SIG-M5 treated with dmso at 0.1 percent for 504 hours (cell line): Measurements from ENCODE around the gene GLI1.
A peak's percentile ranks its signal among the peaks of the same experiment; 100 is the strongest.
"Not testable (repeated sequence)": the region's sequence is repeated elsewhere in the genome, so short reads cannot be mapped to it uniquely, and the experiment has no call there.

Source experiments
- DNase-seq: peaks from one replicate; lab custom pipeline; 2025; ENCODE audit not compliant: unreplicated experiment; lab: John Stamatoyannopoulos, UW

The GLI1 gene

DNA sequence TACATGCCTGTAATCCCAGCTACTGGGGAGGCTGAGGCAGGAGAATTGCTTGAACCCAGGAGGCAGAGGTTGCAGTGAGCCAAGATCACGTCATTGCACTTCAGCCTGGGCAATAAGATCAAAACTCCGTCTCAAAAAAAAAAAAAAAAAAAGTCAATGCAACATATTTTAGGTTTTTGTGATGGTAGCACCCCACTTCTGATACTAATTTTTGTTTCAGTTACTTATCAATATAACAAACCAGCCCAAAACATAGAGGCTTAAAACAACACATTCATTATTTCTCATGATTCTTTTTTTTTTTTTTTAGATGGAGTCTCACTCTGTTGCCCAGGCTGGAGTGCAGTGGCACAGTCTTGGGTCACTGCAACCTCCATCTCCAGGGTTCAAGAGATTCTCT, 18.2 kb upstream of the GLI1 start:
- not testable (repeated sequence) for DNase-seq

DNA sequence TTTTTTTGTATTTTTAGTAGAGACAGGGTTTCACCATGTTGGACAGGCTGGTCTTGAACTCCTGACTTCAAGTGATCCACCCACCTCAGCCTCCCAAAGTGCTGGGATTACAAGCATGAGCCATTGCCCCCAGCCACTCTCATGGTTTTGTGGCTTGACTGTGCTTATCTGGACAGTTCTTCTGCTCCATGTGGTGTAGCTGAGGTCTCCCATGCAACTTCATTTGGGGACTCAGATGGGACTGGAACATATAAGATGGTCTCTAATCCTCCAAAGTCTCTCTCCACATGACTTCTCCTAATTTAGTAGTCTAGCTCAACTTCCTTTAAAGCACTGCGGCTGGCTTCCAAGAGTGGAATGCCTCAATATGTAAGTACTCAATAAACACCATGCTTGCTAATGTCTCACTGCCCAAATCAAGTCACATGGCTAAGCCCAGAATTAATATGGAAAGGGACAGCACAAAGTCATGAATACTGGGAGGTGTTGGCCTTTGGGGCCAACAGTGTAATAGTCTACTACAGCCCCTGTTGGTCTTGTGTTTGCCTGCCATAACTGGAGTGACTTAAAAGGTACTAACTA, 17.6 kb upstream of the GLI1 start:
- DNase-seq: no peak

DNA sequence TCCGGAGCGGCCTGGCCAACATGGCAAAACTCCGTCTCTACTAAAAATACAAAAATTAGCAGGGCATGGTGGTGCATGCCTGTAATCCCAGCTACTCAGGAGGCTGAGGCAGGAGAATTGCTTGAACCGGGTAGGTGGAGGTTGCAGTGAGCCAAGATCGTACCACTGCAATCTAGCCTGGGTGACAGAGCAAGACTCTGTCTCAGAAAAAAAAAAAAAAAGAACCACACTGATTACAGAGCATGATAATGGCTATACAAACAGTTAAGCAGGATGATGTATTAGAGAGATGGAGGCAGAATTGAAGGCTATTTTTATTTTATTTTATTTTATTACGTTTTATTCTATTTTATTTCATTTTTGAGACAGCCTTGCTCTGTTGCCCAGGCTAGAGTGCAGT, 15.2 kb upstream of the GLI1 start:
- DNase-seq: not testable (repeated sequence)

DNA sequence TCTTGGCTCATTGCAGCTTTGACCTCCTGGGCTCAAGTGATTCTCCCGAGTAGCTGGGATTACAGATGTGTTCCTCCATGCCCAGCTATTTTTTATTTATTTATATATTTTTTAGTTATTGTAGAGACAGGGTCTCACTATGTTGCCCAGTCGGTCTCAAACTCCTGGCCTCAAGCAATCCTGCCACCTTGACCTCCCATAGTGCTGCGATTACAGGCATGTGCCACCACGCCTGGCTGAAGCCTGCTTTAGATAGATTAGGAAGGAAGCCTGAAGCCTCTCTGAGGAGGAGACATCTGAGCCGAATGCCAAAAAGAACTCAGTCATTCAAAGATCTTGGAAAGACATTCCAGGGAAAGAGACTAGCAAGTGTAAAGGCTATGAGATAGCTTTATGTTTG, 14.8 kb upstream of the GLI1 start:
- no peak for DNase-seq

DNA sequence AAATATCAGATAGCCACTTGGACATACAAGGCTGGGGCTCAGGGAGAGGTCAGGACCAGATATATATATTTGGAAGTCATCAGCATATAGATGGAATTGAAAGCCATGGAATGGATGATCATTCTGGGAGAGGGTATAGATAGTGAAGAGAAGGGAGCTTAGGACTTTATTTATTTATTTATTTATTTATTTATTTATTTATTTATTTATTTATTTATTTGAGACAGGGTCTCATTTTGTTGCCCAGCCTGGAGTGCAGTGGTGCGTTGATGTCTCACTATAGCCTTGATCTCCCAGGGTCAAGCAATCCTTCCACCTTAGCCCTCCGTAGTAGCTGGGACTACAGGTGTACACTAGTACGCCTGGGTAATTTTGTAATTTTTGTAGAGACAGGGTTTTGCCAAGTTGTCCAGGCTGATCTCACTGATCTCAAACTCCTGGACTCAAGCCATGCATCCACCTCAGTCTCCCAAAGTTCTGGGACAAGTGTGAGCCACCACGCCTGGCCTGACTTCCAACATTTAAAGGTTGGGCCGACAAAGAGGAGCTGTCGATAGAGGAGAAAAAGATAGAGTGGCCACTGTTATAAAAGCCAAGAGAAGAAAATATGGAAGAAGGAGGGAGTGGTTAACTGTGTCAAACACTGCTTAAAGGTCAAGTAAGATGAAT, 13.2 kb upstream of the GLI1 start:
- DNase-seq: no peak

DNA sequence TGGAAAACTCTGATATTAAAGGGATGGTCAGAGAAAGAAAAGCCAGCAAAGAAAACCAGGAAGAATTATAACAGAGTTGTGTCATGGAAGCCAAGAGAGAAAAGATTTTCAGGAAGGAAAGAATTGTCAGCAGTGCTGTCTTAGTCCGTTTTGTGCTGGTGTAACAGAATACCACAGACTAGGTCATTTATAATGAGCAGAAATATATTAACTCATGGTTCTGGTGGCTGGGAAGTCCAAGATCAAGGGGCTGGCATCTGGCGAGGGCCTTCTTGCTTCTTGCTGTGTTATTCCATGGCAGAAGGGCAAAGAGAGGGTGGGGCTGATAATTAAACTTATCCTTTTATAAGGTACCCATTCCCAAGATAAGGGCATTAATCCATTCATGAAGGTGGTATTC, 10.9 kb upstream of the GLI1 start:
- no peak for DNase-seq

DNA sequence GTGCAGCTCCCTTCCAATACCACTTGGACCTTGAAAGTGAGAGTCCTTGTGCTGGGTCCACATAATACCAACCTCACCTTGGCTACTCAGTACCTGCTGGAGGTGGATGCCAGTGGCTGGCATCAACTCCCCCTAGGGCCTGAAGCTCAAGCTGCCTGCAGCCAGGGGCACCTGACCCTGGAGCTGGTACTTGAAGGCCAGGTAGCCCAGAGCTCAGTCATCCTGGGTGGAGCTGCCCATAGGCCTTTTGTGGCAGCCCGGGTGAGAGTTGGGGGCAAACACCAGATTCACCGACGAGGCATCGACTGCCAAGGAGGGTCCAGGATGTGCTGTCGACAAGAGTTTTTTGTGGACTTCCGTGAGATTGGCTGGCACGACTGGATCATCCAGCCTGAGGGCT, 10.2 kb upstream of the GLI1 start:
- DNase-seq: no peak

DNA sequence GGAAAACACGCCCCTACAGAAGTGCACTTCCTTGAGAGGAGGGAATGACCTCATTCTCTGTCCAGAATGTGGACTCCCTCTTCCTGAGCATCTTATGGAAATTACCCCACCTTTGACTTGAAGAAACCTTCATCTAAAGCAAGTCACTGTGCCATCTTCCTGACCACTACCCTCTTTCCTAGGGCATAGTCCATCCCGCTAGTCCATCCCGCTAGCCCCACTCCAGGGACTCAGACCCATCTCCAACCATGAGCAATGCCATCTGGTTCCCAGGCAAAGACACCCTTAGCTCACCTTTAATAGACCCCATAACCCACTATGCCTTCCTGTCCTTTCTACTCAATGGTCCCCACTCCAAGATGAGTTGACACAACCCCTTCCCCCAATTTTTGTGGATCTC, 9.5 kb upstream of the GLI1 start:
- DNase-seq: no peak

DNA sequence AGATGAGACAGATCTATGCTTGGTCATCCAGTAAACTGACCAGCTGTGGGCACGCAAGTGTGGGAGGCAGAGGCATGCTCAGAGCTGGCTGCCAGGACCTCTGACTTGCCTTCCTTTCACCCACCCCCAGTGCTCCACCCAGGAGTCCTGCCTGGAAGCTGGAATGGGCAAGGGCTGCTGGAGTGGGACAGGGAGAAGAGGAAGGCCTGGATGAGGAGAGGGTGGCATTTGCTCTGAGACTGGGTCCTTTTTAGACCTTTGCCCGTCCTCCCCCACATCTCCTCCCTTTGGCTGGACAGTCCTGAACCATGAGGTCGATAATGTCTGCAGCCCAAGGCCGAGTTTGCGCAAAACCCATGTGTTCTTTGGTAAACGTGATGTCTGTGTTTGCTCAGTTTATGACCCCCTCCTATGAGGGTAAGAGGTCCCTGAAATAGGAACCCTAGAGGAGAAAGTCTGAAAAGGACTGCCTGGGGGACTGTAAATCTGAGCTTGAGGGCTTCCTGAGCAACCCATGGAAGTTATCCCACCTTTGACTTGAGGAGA, 8.3 kb upstream of the GLI1 start:
- no peak for DNase-seq

DNA sequence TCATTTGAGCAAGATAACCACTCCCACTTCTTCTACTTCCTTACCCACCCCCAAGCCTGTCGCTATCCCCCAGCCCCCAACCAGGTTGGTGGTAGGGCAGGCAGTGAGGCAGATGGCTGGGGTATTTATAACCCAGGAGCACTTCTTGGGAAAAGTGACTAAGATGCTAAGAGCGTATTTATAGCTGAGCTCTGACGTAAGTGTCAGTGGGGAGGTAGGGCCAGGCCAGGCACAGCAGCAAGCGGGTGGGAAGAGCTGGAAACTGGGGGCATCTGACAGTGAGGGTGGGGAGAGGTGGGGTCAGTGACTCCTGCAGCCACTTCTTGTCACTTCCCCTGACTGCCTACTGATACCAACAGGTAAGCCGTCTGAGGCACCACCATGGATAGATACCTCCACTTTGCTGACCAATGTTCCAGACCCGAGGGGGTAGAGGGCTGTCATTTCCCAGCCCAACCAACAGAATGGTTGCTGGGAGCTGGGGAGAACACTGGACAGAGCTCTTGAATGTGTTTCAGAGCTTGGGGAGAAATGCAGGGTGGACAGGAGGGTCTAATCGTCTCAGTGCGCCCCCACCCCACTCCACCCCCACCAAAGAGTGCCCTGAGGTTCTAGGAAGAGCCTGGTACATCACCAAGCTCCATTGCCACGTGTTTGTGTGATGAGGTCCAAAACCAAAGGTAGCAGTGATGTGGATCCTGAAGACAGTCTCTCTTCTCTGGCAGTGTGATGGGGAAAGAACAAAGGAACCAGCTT, 7.2 kb upstream of the GLI1 start:
- peak; percentile 70 for DNase-seq

DNA sequence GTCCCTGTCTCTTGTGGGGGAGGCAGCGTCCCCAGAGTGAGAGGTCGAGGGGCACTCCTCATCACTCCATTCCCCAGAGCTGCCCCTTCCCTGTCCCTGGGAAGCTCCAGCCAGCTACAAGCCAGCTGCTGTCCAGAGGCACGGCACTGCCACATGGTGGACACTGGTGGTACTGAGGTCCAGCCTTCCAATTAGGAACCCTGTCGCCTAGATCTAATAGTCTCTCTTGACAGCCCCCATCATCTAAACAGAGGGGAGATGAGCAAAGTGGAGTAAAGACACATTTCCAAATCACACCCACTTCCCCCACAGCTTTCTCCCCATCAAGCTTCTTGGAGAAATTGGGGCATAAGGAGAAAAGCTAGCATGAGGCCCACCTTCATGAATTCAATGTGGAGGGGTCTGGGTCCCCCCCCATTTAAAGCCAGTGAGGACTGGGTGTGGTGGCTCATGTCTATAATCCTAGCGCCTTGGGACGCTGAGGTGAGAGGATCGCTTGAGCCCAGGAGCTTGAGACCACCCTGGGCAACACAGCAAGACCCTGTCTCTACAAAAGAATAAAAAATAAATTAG, 6.6 kb upstream of the GLI1 start:
- DNase-seq: peak; percentile 65

DNA sequence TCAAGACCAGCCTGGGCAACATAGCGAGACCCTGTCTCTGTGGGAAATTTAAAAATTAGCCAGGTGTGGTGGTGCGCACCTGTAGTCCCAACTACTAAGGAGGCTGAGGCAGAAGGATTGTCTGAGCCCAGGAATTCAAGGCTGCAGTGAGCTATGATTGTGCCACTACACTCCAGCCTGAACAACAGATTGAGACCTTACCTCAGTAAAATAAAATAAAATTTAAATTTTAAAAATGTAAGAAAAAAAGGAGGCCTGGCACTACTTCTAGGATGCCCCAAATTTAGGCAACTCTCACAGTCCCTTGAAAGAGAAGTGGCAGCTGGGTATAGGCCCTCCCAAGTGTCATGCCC, 5.4 kb upstream of the GLI1 start:
- no peak for DNase-seq

DNA sequence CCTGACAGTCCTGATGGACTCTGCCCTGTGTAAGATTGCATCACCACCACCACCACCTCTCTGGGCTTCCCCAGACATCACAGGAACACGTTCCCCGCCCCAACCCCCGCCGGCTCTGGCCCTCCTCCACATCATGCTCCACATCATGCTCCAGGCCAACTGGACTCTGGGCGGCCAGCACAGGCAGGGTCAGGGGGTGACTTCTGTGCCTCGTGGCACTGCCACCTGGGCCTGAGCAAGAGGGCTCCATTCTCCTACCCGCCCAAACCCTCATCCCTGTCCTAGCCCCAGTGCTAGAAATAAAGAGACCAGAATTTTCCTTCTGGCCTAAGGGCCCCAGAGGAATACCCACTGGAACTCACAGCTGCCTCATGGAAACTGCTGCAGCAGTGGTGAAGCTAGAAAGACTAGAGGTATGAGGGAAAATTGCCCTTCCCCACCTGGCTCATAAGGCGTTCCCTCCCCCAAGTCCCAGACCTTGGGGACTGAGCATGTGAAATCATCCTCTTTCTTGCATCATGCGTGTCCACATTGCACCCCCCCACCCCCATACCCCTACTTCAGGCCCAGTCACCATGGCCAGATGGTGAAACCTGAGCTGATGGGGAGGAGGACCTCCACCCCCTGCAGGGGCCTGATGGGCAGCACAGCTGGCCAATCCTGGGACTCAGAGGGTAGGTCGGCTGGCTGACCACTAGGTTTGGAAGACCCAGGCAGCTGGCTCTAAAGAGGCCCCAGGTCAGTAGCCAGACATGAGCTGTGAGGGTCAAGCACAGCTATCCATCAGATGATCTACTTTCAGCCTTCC, 4.8 kb upstream of the GLI1 start, which contains the start of gene INHBE:
TSS of gene INHBE (plus strand) at position 742 of the 808 bp plus-strand sequence. CDS start 230 bp downstream, outside the sequence.
- DNase-seq: no peak

DNA sequence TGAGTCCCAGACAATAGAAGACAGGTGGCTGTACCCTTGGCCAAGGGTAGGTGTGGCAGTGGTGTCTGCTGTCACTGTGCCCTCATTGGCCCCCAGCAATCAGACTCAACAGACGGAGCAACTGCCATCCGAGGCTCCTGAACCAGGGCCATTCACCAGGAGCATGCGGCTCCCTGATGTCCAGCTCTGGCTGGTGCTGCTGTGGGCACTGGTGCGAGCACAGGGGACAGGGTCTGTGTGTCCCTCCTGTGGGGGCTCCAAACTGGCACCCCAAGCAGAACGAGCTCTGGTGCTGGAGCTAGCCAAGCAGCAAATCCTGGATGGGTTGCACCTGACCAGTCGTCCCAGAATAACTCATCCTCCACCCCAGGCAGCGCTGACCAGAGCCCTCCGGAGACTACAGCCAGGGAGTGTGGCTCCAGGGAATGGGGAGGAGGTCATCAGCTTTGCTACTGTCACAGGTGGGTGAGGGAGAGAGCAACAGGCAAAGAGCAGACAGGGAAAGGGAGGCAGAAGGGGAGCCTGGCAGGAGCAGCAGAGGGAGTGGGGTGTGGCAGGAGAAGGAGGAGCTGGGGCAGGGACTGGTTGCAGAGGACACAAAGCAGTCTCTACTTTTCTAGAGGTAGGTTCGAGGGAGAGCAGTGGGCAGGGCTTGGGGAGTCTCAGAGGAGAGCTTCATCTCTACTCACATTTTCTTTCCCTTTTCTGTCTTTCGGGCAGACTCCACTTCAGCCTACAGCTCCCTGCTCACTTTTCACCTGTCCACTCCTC, 4.0 kb upstream of the GLI1 start:
- DNase-seq: no peak

DNA sequence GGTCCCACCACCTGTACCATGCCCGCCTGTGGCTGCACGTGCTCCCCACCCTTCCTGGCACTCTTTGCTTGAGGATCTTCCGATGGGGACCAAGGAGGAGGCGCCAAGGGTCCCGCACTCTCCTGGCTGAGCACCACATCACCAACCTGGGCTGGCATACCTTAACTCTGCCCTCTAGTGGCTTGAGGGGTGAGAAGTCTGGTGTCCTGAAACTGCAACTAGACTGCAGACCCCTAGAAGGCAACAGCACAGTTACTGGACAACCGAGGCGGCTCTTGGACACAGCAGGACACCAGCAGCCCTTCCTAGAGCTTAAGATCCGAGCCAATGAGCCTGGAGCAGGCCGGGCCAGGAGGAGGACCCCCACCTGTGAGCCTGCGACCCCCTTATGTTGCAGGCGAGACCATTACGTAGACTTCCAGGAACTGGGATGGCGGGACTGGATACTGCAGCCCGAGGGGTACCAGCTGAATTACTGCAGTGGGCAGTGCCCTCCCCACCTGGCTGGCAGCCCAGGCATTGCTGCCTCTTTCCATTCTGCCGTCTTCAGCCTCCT, 3.4 kb upstream of the GLI1 start:
- DNase-seq: peak; percentile 69

DNA sequence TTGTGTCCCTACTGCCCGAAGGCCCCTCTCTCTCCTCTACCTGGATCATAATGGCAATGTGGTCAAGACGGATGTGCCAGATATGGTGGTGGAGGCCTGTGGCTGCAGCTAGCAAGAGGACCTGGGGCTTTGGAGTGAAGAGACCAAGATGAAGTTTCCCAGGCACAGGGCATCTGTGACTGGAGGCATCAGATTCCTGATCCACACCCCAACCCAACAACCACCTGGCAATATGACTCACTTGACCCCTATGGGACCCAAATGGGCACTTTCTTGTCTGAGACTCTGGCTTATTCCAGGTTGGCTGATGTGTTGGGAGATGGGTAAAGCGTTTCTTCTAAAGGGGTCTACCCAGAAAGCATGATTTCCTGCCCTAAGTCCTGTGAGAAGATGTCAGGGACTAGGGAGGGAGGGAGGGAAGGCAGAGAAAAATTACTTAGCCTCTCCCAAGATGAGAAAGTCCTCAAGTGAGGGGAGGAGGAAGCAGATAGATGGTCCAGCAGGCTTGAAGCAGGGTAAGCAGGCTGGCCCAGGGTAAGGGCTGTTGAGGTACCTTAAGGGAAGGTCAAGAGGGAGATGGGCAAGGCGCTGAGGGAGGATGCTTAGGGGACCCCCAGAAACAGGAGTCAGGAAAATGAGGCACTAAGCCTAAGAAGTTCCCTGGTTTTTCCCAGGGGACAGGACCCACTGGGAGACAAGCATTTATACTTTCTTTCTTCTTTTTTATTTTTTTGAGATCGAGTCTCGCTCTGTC, 2.7 kb upstream of the GLI1 start:
- no peak for DNase-seq

DNA sequence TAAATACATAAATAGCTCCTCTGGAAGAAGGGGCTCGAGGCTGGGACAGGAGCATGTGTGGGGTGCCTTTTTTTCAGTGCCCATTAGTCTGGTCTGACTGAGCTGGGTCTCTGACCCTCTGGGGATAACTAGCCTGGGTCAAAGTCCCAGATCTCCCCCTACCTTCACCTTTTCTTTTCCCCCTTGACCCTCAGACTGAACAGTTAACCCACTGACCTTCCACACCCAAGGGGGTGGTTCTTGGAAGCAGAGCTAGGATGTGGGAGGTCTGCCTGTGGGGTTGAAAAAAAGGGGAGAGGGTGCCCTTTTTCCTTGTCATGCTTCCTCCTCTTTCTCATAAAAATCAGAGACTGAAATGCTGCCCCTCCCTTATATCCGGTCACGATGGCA, 925 bp upstream of the GLI1 start:
- no peak for DNase-seq

DNA sequence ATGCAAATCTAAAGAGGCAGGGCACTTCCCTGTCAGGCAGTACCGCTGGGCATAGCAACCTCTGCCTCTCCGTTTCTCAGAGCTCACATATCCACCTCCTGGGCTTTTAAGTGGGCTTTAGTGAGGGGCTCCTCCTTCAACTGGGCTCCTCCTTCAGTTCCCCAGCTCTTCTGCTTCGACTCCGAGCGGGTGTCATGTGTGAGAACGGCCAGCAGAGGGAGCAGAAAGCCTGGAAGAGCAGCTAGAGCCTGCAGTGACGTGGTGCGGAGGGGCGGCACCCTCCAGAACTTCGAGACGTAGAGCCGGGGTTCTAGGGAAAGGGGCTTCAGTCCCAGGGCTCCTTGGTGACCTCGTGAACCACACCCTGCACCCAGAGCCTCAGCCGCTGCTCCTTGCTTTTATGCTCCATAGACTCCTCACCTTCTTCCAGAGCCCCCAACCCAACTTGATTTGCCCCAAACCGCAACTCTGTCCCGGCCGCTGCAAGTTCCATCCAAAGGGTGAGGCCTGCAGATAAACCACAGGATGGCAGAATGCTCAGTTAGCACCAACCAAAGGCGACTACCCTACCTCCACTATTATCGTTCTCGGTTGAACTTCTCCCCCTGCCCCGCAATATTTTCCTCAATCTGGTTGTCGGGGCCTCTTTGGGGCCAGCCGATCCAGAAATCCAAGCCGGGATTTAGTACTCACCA, 383 bp upstream of the GLI1 start:
- peak; percentile 97 for DNase-seq

DNA sequence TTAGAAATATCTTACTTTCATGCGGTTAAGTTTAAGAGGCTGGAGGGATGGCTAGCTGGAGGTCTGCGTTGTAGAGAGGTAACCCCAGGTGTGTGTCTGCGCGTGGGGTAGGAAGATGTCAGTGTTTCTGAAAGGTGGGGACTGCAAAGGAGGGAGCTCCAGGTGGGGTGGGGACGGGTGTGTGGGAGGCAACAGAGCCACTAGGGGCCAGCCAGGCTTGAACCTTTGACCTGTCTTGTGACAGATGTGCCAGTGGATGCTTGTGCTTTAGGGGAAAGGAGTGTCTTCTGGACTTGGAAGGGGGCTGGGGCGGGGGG, 841 bp downstream of the GLI1 start:
- DNase-seq: no peak
